Upper lobe of left lung (tissue), 6 donors: ENCODE measurements around the gene SHISAL1. TPM values are rescaled to one million over a fixed set of nuclear protein-coding genes. Genes with fewer than 3 reads are reported as not detected.

Source experiments
- ATAC-seq, 2 donors: fragments of 200-7000 bp; cut with Tn5 transposase; one replicate each; pipeline ENCODE4 v1.9.1; 2022; ENCODE audit warnings: mild to moderate bottlenecking in 2 of 2, moderate library complexity in 2 of 2; ENCODE audit not compliant: low FRiP score in 2 of 2
- DNase-seq, 2 donors: peaks; one replicate each; pipeline ENCODE4 v3.0.0-alpha.2; 2019 to 2020
- H3K27ac ChIP-seq, 4 donors: fragments of 200-600 bp; sonication (generic); one replicate each; pipeline ENCODE4 v1.5.1; 2016 to 2019
- H3K27me3 ChIP-seq, 4 donors: fragments of 200-600 bp; sonication (generic); one replicate each; pipeline ENCODE4 v1.5.1; 2017 to 2019
- H3K36me3 ChIP-seq, 4 donors: fragments of 200-600 bp; sonication (generic); one replicate each; pipeline ENCODE4 v1.5.1; 2016 to 2019
- H3K4me1 ChIP-seq, 4 donors: fragments of 200-600 bp; sonication (generic); one replicate each; pipeline ENCODE4 v1.5.1; 2018 to 2019
- H3K4me3 ChIP-seq, 4 donors: fragments of 200-600 bp; sonication (generic); one replicate each; pipeline ENCODE4 v1.5.1; 2017 to 2019; ENCODE audit warnings: mild to moderate bottlenecking in 2 of 4, moderate library complexity in 1 of 4
- H3K9me3 ChIP-seq, 4 donors: fragments of 200-600 bp; sonication (generic); one replicate each; pipeline ENCODE4 v1.5.1; 2018 to 2019
- EP300 ChIP-seq, 4 donors: sonication (generic); formaldehyde crosslinking; IDR thresholded peaks; one replicate each; pipeline ENCODE4 v1.5.1; 2017; ENCODE audit warnings: antibody characterized with exemption in 4 of 4, control low read depth in 2 of 4
- POLR2A ChIP-seq, 4 donors: fragments of 450-650 bp; IDR thresholded peaks; one replicate each; pipeline ENCODE4 v1.5.1; 2016 to 2017; ENCODE audit warnings: antibody characterized with exemption in 4 of 4, mild to moderate bottlenecking in 2 of 4
- POLR2AphosphoS5 ChIP-seq, 2 donors: sonication (generic); formaldehyde crosslinking; IDR thresholded peaks; one replicate each; pipeline ENCODE4 v1.5.1; 2017; ENCODE audit warnings: antibody characterized with exemption in 2 of 2
- WGBS, 2 donors: methylation state at CpG; one replicate each; pipeline ENCODE4 v1.1.5; 2017 to 2018; 5-methylcytosine and 5-hydroxymethylcytosine counted together
- total RNA-seq, 6 donors: library from RNA; depleted of rRNA in 4 of 6; stranded (reverse); fragments of >200 nt in 4 of 6; gene quantifications; one replicate each; pipeline versions ENCODE4 v1.1.0 to v1.2.1, GENCODE V29; 2016 to 2021
- TF ChIP-seq, protein P1 (sequence below), 6 experiments: fragments of 450-650 bp in 4 of 6; fragments of 200-600 bp in 2 of 6; sonication (generic) in 2 of 6; IDR thresholded peaks; one replicate each; pipeline ENCODE4 v1.5.1; 2016 to 2019; ENCODE audit warnings: antibody characterized with exemption in 6 of 6
- donor health status: DM: no; HTN: no; CAD: no; lungs with moderate emphysema.
- donor health status: DM: no; HTN: yes; CAD: no; lungs with severe emphysema.

The SHISAL1 gene
- total RNA-seq, 6 donors from 2014 or later, result 0.11 to 1.0 (median 0.20) TPM; not detected in 1

DNA sequence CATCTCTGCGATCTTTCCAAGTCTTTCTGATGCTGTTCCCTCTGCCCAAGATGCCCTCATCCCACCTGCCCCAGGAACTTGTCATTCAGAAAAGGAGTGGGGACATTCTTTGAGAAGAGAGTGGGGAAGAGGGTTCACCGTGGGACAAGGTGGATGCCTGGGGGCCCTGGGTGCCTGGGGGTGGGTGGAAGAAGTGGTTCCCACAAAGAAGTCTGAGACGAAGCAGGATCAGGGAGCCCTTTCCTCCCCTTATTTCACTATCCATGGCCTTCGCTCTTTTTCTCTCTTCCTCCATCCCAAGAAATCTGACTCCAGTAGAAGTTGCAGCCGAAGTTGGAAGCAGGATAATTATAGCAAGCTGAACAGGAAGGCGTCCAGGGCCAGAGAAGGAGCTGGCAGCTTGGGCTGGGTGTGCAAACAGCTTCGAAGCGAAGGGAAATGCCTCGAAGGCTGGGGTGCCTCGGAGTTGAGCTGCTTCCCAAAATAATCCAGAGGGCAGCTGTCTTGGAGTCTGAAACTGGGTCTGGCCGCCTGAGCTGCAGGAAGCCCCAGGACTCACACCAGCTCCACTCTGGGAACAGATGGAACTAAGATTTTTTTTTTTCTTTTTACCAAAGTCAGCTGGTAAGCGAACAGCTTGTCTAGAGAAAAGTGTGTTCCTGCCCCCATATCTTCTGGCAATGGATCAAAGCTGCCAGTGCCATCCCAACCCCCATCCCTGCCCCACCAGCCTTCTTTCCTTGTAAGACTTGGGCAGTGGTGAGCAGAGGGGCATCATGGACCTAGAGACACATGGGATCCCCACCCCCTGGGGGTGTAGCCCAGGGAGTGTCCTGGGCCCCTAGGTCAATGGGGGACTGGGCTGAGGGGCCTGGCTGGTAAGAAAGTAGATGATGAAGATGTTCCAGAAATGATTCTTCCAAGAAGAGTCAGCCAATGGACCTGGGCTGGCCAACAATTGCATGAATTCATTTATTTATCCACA is 100.5 kb downstream of the SHISAL1 start:
- 42 to 48% methylated on average over 11 to 12 of the region's 12 CpGs for WGBS, 2 donors

DNA sequence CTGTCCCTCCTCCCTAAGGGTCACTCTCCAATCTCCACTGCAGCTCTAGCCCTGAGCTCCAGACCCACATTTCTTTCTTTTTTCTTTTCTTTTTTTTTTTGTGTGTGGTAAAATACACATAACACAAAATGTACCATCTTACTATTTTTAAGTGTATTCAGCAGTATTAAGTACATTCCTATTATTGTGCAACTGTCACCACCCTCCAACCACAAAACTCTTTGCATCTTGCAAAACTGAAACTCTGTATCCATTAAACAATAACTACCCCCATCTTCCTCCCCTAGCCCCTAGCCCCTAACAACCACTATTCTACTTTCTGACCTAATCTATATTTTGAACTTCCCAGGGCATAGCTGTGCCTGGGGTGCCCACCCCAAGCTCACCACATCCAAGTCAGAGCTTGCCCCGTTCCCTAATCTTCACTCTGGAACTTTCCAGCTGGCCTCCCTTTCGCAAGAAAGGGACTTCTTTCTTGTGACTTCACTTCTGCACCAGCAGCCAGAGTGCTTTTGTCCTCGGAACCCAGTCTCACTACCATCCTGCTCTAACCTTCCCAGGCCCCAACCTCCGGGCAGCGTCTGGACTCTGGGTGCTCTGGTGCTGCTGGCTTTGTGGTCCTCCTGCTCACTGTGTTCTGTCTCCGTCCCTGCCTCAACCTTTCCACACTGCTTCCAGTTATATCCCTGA is 101.3 kb downstream of the SHISAL1 start:
- WGBS, 2 donors, result 58 to 59% methylated on average over 6 of the region's 6 CpGs
- H3K4me3 ChIP-seq, result no peak overlapping the region
- no peaks in the 10 kb centered on the region for H3K36me3 ChIP-seq
- H3K27ac ChIP-seq, result peak overlapping the region in 1 of 4 donors; percentile 13
- no peak for TF ChIP-seq POLR2AphosphoS5 (IDR thresholded peaks at IDR 0.05)
- no peak for TF ChIP-seq EP300 (IDR thresholded peaks at IDR 0.05)
- no peak for TF ChIP-seq POLR2A (IDR thresholded peaks at IDR 0.05)
- TF ChIP-seq, protein P1, sequence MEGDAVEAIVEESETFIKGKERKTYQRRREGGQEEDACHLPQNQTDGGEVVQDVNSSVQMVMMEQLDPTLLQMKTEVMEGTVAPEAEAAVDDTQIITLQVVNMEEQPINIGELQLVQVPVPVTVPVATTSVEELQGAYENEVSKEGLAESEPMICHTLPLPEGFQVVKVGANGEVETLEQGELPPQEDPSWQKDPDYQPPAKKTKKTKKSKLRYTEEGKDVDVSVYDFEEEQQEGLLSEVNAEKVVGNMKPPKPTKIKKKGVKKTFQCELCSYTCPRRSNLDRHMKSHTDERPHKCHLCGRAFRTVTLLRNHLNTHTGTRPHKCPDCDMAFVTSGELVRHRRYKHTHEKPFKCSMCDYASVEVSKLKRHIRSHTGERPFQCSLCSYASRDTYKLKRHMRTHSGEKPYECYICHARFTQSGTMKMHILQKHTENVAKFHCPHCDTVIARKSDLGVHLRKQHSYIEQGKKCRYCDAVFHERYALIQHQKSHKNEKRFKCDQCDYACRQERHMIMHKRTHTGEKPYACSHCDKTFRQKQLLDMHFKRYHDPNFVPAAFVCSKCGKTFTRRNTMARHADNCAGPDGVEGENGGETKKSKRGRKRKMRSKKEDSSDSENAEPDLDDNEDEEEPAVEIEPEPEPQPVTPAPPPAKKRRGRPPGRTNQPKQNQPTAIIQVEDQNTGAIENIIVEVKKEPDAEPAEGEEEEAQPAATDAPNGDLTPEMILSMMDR (IDR thresholded peaks at IDR 0.05), result no peak
- peaks cover 4 to 12% (median 9%) of the 10 kb centered on the region in 4 donors for H3K4me1 ChIP-seq
- ATAC-seq (no peak), DNase-seq (peak in 1 of 2 donors; percentile 27)
- no peaks in the 10 kb centered on the region for H3K27me3 ChIP-seq
- H3K9me3 ChIP-seq, result peaks cover 0 to 11% (median 1%) of the 10 kb centered on the region in 4 donors

More for the DNA sequence above, 100.5 kb downstream of the SHISAL1 start:
- TF ChIP-seq POLR2A (IDR thresholded peaks at IDR 0.05), result no peak
- TF ChIP-seq POLR2AphosphoS5 (IDR thresholded peaks at IDR 0.05), result no peak
- TF ChIP-seq EP300 (IDR thresholded peaks at IDR 0.05), result no peak
- TF ChIP-seq, protein P1 (IDR thresholded peaks at IDR 0.05), result no peak
- Histone ChIP-seq H3K9me3 (peaks cover 0 to 11% (median 1%) of the 10 kb centered on the region in 4 donors), H3K27me3 (no peaks in the 10 kb centered on the region), H3K36me3 (no peaks in the 10 kb centered on the region), H3K27ac (peak overlapping the region in 2 of 4 donors; percentile 7 to 13), H3K4me3 (no peak overlapping the region), H3K4me1 (peaks cover 4 to 12% (median 9%) of the 10 kb centered on the region in 4 donors)
- no peak for ATAC-seq
- peak in 1 of 2 donors; percentile 20 for DNase-seq

DNA sequence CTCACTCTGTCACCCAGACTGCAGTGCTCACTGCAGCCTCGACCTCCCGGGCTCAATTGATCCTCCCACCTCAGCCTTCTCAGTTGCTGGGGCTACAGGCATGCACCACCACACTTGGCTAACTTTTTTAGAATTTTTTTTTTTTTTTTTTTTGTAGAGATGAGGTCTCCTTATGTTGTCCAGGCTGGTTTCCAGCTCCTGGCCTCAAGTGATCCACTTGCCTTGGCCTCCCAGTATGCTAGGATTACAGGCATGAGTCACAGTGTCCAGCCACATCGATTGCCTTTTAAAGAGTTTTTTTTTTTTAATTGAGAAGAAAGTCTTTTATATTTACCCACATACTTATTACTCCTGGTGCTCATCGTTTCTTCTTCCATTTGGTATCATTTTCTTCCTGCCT is 102.0 kb downstream of the SHISAL1 start:
- ATAC-seq (no peak), DNase-seq (peak in 1 of 2 donors; percentile 25)
- WGBS, 2 donors, result 79 to 83% methylated on average over 4 of the region's 4 CpGs
- Histone ChIP-seq H3K27ac (no peak overlapping the region), H3K4me1 (peaks cover 4 to 12% (median 9%) of the 10 kb centered on the region in 4 donors), H3K36me3 (no peaks in the 10 kb centered on the region), H3K27me3 (no peaks in the 10 kb centered on the region), H3K9me3 (peaks cover 0 to 11% (median 1%) of the 10 kb centered on the region in 4 donors), H3K4me3 (no peak overlapping the region)
- TF ChIP-seq, protein P1 (IDR thresholded peaks at IDR 0.05), result no peak
- TF ChIP-seq EP300 (IDR thresholded peaks at IDR 0.05) (no peak), POLR2A (IDR thresholded peaks at IDR 0.05) (no peak), POLR2AphosphoS5 (IDR thresholded peaks at IDR 0.05) (no peak)

DNA sequence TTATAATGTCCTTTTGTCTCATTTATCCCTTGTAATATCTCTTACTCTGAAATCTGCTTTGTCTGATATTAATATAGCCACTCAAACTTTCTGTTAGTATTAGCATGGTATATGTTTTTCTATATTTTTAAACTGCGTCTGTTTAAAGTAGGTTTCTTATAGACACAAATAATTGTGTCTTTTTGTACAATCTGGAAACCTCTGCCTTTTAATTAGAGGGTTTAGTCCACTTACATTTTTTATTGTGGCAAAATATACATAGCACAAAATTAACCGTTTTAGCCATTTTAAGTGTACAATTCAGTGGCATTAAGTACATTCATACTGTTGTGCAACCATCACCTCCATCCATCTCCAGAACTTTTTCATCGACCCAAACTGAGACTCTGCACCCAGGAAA is 103.4 kb downstream of the SHISAL1 start:
- WGBS, 2 donors, result 88 to 93% methylated on average over 3 of the region's 3 CpGs
- TF ChIP-seq, protein P1 (IDR thresholded peaks at IDR 0.05), result no peak
- TF ChIP-seq POLR2AphosphoS5 (IDR thresholded peaks at IDR 0.05) (no peak), POLR2A (IDR thresholded peaks at IDR 0.05) (no peak), EP300 (IDR thresholded peaks at IDR 0.05) (no peak)
- no peak for DNase-seq
- H3K4me1 ChIP-seq, result peaks cover 4 to 12% (median 9%) of the 10 kb centered on the region in 4 donors
- no peaks in the 10 kb centered on the region for H3K27me3 ChIP-seq
- no peaks in the 10 kb centered on the region for H3K36me3 ChIP-seq
- H3K4me3 ChIP-seq, result no peak overlapping the region
- no peak overlapping the region for H3K27ac ChIP-seq
- H3K9me3 ChIP-seq, result peaks cover 0 to 6% (median 1%) of the 10 kb centered on the region in 4 donors
- no peak for ATAC-seq
